H9 (cell line): Measurements from ENCODE around the gene HIPK2. TPM values are rescaled to one million over a fixed set of nuclear protein-coding genes. Genes with fewer than 3 reads are reported as not detected.

Source experiments
- DNase-seq: peaks from one replicate; pipeline ENCODE4 v3.0.0-alpha.2; 2017
- H2AFZ ChIP-seq: one replicate; pipeline ENCODE4 v1.6.1; 2013; ENCODE audit warnings: mild to moderate bottlenecking, low read length, control low read depth, moderate library complexity
- H2AK5ac ChIP-seq: 2 replicates; pipeline ENCODE4 v1.6.1; 2013; ENCODE audit warnings: low read length, control low read depth, mixed read lengths; ENCODE audit not compliant: insufficient read length
- H2BK120ac ChIP-seq: one replicate; pipeline ENCODE4 v1.6.1; 2013; ENCODE audit warnings: low read depth, mild to moderate bottlenecking, low read length, control low read depth, inconsistent platforms; ENCODE audit not compliant: poor library complexity, severe bottlenecking
- H2BK12ac ChIP-seq: 2 replicates; pipeline ENCODE4 v1.6.1; 2013; ENCODE audit warnings: low read length, control low read depth, mixed read lengths, low read depth; ENCODE audit not compliant: insufficient read length
- H2BK15ac ChIP-seq: 2 replicates; pipeline ENCODE4 v1.6.1; 2013; ENCODE audit warnings: low read depth, low read length, control low read depth
- H2BK20ac ChIP-seq: one replicate; pipeline ENCODE4 v1.6.1; 2013; ENCODE audit warnings: low read depth, mild to moderate bottlenecking, low read length, control low read depth, inconsistent platforms; ENCODE audit not compliant: poor library complexity, severe bottlenecking
- H2BK5ac ChIP-seq: 2 replicates; pipeline ENCODE4 v1.6.1; 2013; ENCODE audit warnings: low read length, control low read depth, mixed read lengths; ENCODE audit not compliant: insufficient read length
- H3K14ac ChIP-seq: 2 replicates; pipeline ENCODE4 v1.6.1; 2013; ENCODE audit warnings: low read length, control low read depth; ENCODE audit not compliant: insufficient read depth
- H3K18ac ChIP-seq: 2 replicates; pipeline ENCODE4 v1.6.1; 2013; ENCODE audit warnings: low read depth, mild to moderate bottlenecking, mixed read lengths, low read length, control low read depth; ENCODE audit not compliant: insufficient read length
- H3K23ac ChIP-seq: 2 replicates; pipeline ENCODE4 v1.6.1; 2013; ENCODE audit warnings: low read length, control low read depth, mixed read lengths, low read depth; ENCODE audit not compliant: insufficient read length
- H3K23me2 ChIP-seq: 2 replicates; pipeline ENCODE4 v1.6.1; 2013; ENCODE audit warnings: low read depth, mild to moderate bottlenecking, mixed read lengths, low read length, control low read depth; ENCODE audit not compliant: insufficient read length, poor library complexity, severe bottlenecking
- H3K27ac ChIP-seq: 2 replicates; pipeline ENCODE4 v1.5.1; 2013; ENCODE audit warnings: low read length, control low read depth, mixed read lengths, low read depth; ENCODE audit not compliant: insufficient read length
- H3K27me3 ChIP-seq: 2 replicates; pipeline ENCODE4 v1.6.1; 2013; ENCODE audit warnings: low read length, control low read depth, inconsistent platforms; ENCODE audit not compliant: insufficient read depth
- H3K4ac ChIP-seq: 2 replicates; pipeline ENCODE4 v1.6.1; 2013; ENCODE audit warnings: low read depth, mild to moderate bottlenecking, control low read depth, inconsistent platforms, low read length, moderate library complexity
- H3K4me1 ChIP-seq: 2 replicates; pipeline ENCODE4 v1.6.1; 2013; ENCODE audit warnings: low read length, control low read depth, inconsistent platforms; ENCODE audit not compliant: insufficient read depth
- H3K4me2 ChIP-seq: 2 replicates; pipeline ENCODE4 v1.6.1; 2013; ENCODE audit warnings: low read length, control low read depth, mixed read lengths; ENCODE audit not compliant: insufficient read length, insufficient read depth
- H3K56ac ChIP-seq: 2 replicates; pipeline ENCODE4 v1.6.1; 2013; ENCODE audit warnings: low read depth, mild to moderate bottlenecking, mixed read lengths, low read length, control low read depth; ENCODE audit not compliant: insufficient read length
- H3K79me1 ChIP-seq: 2 replicates; pipeline ENCODE4 v1.6.1; 2013; ENCODE audit warnings: low read depth, mild to moderate bottlenecking, moderate library complexity, low read length, control low read depth, inconsistent platforms; ENCODE audit not compliant: insufficient read depth, poor library complexity, severe bottlenecking
- H3K79me2 ChIP-seq: 2 replicates; pipeline ENCODE4 v1.6.1; 2013; ENCODE audit warnings: low read length, control low read depth, inconsistent platforms; ENCODE audit not compliant: insufficient read depth
- H3K9ac ChIP-seq: 2 replicates; pipeline ENCODE4 v1.6.1; 2013; ENCODE audit warnings: low read length, control low read depth, mixed read lengths; ENCODE audit not compliant: insufficient read length; ENCODE audit errors: extremely low read depth
- H3K9me3 ChIP-seq: one replicate; pipeline ENCODE4 v1.6.1; 2013; ENCODE audit warnings: low read depth, low read length, inconsistent platforms; ENCODE audit not compliant: control insufficient read depth
- H3T11ph ChIP-seq: one replicate; pipeline ENCODE4 v1.6.1; 2013; ENCODE audit warnings: mild to moderate bottlenecking, low read length, control low read depth, inconsistent platforms
- H4K20me1 ChIP-seq: one replicate; pipeline ENCODE4 v1.6.1; 2013; ENCODE audit not compliant: control insufficient read depth, insufficient read length, insufficient read depth
- H4K5ac ChIP-seq: 2 replicates; pipeline ENCODE4 v1.6.1; 2013; ENCODE audit warnings: low read depth, mild to moderate bottlenecking, mixed read lengths, low read length, control low read depth; ENCODE audit not compliant: insufficient read length
- H4K8ac ChIP-seq: replicated peaks from 2 replicates; pipeline ENCODE4 v1.6.1; 2013; ENCODE audit warnings: low read length, control low read depth, mixed read lengths, low read depth; ENCODE audit not compliant: insufficient read length
- H4K91ac ChIP-seq: 2 replicates; pipeline ENCODE4 v1.6.1; 2013; ENCODE audit warnings: low read depth, mild to moderate bottlenecking, moderate library complexity, mixed read lengths, low read length, control low read depth; ENCODE audit not compliant: insufficient read length
- H3K27ac Mint-ChIP-seq, 3 experiments: 2 replicates in 2 of 3; 3 replicates in 1 of 3; pipeline ENCODE4 v1.8.0; 2020 to 2021; ENCODE audit warnings: mixed read lengths in 3 of 3, mild to moderate bottlenecking in 1 of 3, moderate library complexity in 1 of 3
- H3K27me3 Mint-ChIP-seq: 2 replicates; pipeline ENCODE4 v1.8.0; 2021; ENCODE audit warnings: low read depth, mild to moderate bottlenecking, moderate library complexity, mixed read lengths
- H3K36me3 Mint-ChIP-seq, 3 experiments: 2 replicates in 2 of 3; 3 replicates in 1 of 3; pipeline ENCODE4 v1.8.0; 2020 to 2021; ENCODE audit warnings: low read depth in 3 of 3, mixed read lengths in 3 of 3; ENCODE audit not compliant: insufficient read depth in 1 of 3
- H3K4me1 Mint-ChIP-seq, 2 experiments: 2 replicates each; pipeline ENCODE4 v1.8.0; 2020; ENCODE audit warnings: mixed read lengths in 2 of 2
- H3K4me3 Mint-ChIP-seq, 2 experiments: 2 replicates in 1 of 2; 3 replicates in 1 of 2; pipeline ENCODE4 v1.8.0; 2020 to 2021; ENCODE audit warnings: mild to moderate bottlenecking in 2 of 2, mixed read lengths in 2 of 2, moderate library complexity in 1 of 2
- H3K9me3 Mint-ChIP-seq, 2 experiments: 2 replicates in 1 of 2; 3 replicates in 1 of 2; pipeline ENCODE4 v1.8.0; 2020; ENCODE audit warnings: mild to moderate bottlenecking in 2 of 2, mixed read lengths in 2 of 2, moderate library complexity in 1 of 2
- CTCF ChIP-seq: fragments of 200-600 bp; sonication (generic); conservative IDR thresholded peaks from 3 replicates; pipeline ENCODE4 v1.8.0; 2021; ENCODE audit warnings: antibody characterized with exemption, mild to moderate bottlenecking
- WGBS: extraction: QIAGEN DNeasy Blood & Tissue Kit; methylation state at CpG from one replicate; pipeline ENCODE4 v1.1.7; 2013; ENCODE audit warnings: missing lambda C conversion rate, low lambda C conversion rate, mixed read lengths; ENCODE audit not compliant: insufficient read length; ENCODE audit errors: extremely low coverage; 5-methylcytosine and 5-hydroxymethylcytosine counted together
- total RNA-seq: library from RNA; stranded (reverse); gene quantifications from 2 replicates; pipeline ENCODE4 v1.2.1, GENCODE V29; 2021

HIPK2 gene
- total RNA-seq, 1 experiment from 2014 or later = 21.9 TPM

DNA sequence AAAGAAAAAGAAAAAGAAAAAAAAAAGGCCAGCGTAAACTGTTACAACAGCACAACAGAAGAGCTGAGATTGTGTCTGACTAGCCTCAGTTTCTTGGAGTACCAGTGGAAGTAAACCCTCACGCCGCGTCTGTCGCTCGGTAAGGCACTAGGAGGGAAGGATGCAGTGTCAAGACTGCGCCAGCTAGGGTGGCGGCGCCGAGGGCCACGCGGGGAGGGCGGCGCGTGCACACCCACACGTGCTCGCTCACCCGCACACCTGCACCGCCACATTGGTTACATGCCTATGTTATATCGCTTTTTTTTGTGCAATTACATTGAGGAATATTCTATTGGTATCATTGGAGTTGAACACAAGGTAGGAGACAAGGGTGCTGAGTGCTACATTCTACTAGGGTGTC, 206.1 kb downstream of the HIPK2 start:
- Histone ChIP-seq H2AK5ac (no peak overlapping the region), H3K4me2 (no peak overlapping the region), H3K9me3 (no peaks in the 10 kb centered on the region), H3K23ac (no peak overlapping the region), H3K56ac (no peak overlapping the region), H4K20me1 (no peaks in the 10 kb centered on the region), H2BK15ac (no peak overlapping the region), H2BK5ac (no peak overlapping the region), H2BK120ac (no peak overlapping the region), H3K27me3 (no peaks in the 10 kb centered on the region), H3T11ph (no peak overlapping the region), H3K27ac (no peak overlapping the region), H2BK20ac (no peak overlapping the region), H3K23me2 (no peaks in the 10 kb centered on the region), H3K79me2 (no peaks in the 10 kb centered on the region), H3K14ac (no peak overlapping the region), H3K79me1 (no peaks in the 10 kb centered on the region), H3K18ac (no peak overlapping the region), H2AFZ (no peak overlapping the region), H4K8ac (no peak overlapping the region), H3K9ac (no peak overlapping the region), H4K91ac (no peak overlapping the region), H2BK12ac (no peak overlapping the region), H3K4me1 (no peaks in the 10 kb centered on the region), H3K4ac (no peak overlapping the region), H4K5ac (no peak overlapping the region)
- no peak for DNase-seq
- Mint-ChIP-seq H3K4me1 (peaks cover 16 to 22% of the 10 kb centered on the region in 2 experiments), H3K36me3 (peaks cover 0 to 5% (median 4%) of the 10 kb centered on the region in 3 experiments; a peak in 2 of 7 replicates), H3K9me3 (no peaks in the 10 kb centered on the region), H3K27me3 (no peaks in the 10 kb centered on the region; the same call in 1 of the 2 replicates), H3K4me3 (no peak overlapping the region), H3K27ac (no peak overlapping the region; a peak in 1 of 7 replicates)
- no CpG with 5 or more reads among the region's 20 CpGs for whole genome bisulfite sequencing
- TF ChIP-seq CTCF = no peak
